OCI-LY3 (cell line): ENCODE data around the gene POLR2L.

Experiments used
- H2AFZ ChIP-seq: fragments of 200-600, 300-600 bp; shearing (Covaris generic); 2 replicates; pipeline ENCODE4 v1.6.0; 2014; ENCODE audit warnings: antibody characterized with exemption, low read depth, low read length
- H3K27ac ChIP-seq: fragments of 200-600, 300-600 bp; sonication (generic); 2 replicates; pipeline ENCODE4 v1.5.1; 2014; ENCODE audit warnings: mild to moderate bottlenecking, low read length, moderate library complexity, mixed read lengths
- H3K27me3 ChIP-seq: fragments of 200-600, 300-600 bp; sonication (generic); 2 replicates; pipeline ENCODE4 v1.6.1; 2014; ENCODE audit warnings: low read depth, low read length, mixed read lengths
- H3K36me3 ChIP-seq: fragments of 200-600, 300-600 bp; sonication (generic); replicated peaks from 2 replicates; pipeline ENCODE3; 2014; ENCODE audit warnings: low read depth, low read length, mixed read lengths
- H3K4me1 ChIP-seq: fragments of 300-600, 200-600 bp; sonication (generic); 2 replicates; pipeline ENCODE4 v1.6.1; 2014; ENCODE audit warnings: low read length, mixed read lengths
- H3K4me2 ChIP-seq: fragments of 200-600, 300-600 bp; sonication (generic); 2 replicates; pipeline ENCODE4 v1.6.1; 2014; ENCODE audit warnings: low read length, mixed read lengths
- H3K4me3 ChIP-seq: fragments of 300-600, 200-600 bp; sonication (generic); 2 replicates; pipeline ENCODE4 v1.5.1; 2014; ENCODE audit warnings: antibody characterized with exemption, mild to moderate bottlenecking, low read length, moderate library complexity
- H3K79me2 ChIP-seq: fragments of 300-600, 200-600 bp; shearing (Covaris generic); 2 replicates; pipeline ENCODE4 v1.6.1; 2014; ENCODE audit warnings: mild to moderate bottlenecking, low read length, mixed read lengths
- H3K9ac ChIP-seq: fragments of 300-600, 200-600 bp; shearing (Covaris generic); 2 replicates; pipeline ENCODE4 v1.6.0; 2014; ENCODE audit warnings: mild to moderate bottlenecking, low read length, moderate library complexity
- H3K9me3 ChIP-seq: fragments of 200-600, 300-600 bp; shearing (Covaris generic); 2 replicates; pipeline ENCODE4 v1.6.1; 2014; ENCODE audit warnings: low read length, mixed read lengths; ENCODE audit not compliant: insufficient read depth
- H4K20me1 ChIP-seq: fragments of 200-600, 300-600 bp; sonication (generic); 2 replicates; pipeline ENCODE4 v1.6.1; 2016; ENCODE audit warnings: low read length, mixed read lengths; ENCODE audit not compliant: insufficient read depth
- CTCF ChIP-seq: fragments of 200-600, 300-600 bp; sonication (generic); IDR thresholded peaks from 2 replicates; pipeline ENCODE4 v1.5.1; 2014; ENCODE audit warnings: antibody characterized with exemption, low read length, low read depth
- EZH2phosphoT487 ChIP-seq: fragments of 200-600 bp; shearing (Covaris generic); IDR thresholded peaks from 2 replicates; pipeline ENCODE4 v1.6.1; 2018; ENCODE audit warnings: antibody characterized with exemption, mixed run types, low read depth

Gene POLR2L

GRCh38 chr11:796565-797295, 45.6 kb downstream of the POLR2L start:
- H3K36me3 ChIP-seq: peaks cover 3% of the 10 kb centered on the region
- H3K9ac ChIP-seq: peak overlapping the region; percentile 90
- no peaks in the 10 kb centered on the region for H3K27me3 ChIP-seq
- peak overlapping the region; percentile 78 for H3K27ac ChIP-seq
- H4K20me1 ChIP-seq: peaks cover 4% of the 10 kb centered on the region; the same call in 1 of the 2 replicates
- peak overlapping the region; percentile 98 for H3K4me2 ChIP-seq
- peak overlapping the region; percentile 92 for H3K4me3 ChIP-seq
- no peak overlapping the region for H2AFZ ChIP-seq
- H3K79me2 ChIP-seq: peaks cover 34% of the 10 kb centered on the region
- no peaks in the 10 kb centered on the region for H3K9me3 ChIP-seq
- TF ChIP-seq EZH2phosphoT487 (no peak), CTCF (no peak)
- H3K4me1 ChIP-seq: peaks cover 14% of the 10 kb centered on the region

- H3K9me3 ChIP-seq: no peaks in the 10 kb centered on the region
- peak overlapping the region; percentile 90 for H3K9ac ChIP-seq
- peaks cover 3% of the 10 kb centered on the region for H3K36me3 ChIP-seq
- peak overlapping the region; percentile 78 for H3K27ac ChIP-seq
- no peak overlapping the region for H2AFZ ChIP-seq
- no peak for TF ChIP-seq CTCF
- TF ChIP-seq EZH2phosphoT487: no peak
- peaks cover 34% of the 10 kb centered on the region for H3K79me2 ChIP-seq
- peaks cover 14% of the 10 kb centered on the region for H3K4me1 ChIP-seq
- H4K20me1 ChIP-seq: peaks cover 6% of the 10 kb centered on the region; the same call in 1 of the 2 replicates
- H3K4me2 ChIP-seq: peak overlapping the region; percentile 98
- no peaks in the 10 kb centered on the region for H3K27me3 ChIP-seq
- H3K4me3 ChIP-seq: peak overlapping the region; percentile 92
These were observed 46.4 kb downstream of the POLR2L start for GRCh38 chr11:795634-796564.

GRCh38 chr11:794766-795633, 47.3 kb downstream of the POLR2L start:
- Histone ChIP-seq H3K4me1 (peaks cover 14% of the 10 kb centered on the region), H3K79me2 (peaks cover 34% of the 10 kb centered on the region), H4K20me1 (peaks cover 11% of the 10 kb centered on the region; the same call in 1 of the 2 replicates), H3K9ac (peak overlapping the region; percentile 87), H3K4me2 (peak overlapping the region; percentile 98), H2AFZ (no peak overlapping the region), H3K4me3 (peak overlapping the region; percentile 92), H3K9me3 (no peaks in the 10 kb centered on the region), H3K27me3 (no peaks in the 10 kb centered on the region), H3K36me3 (peaks cover 3% of the 10 kb centered on the region), H3K27ac (peak overlapping the region; percentile 60)
- TF ChIP-seq EZH2phosphoT487: no peak
- TF ChIP-seq CTCF: no peak
